ENCODE measurements around the gene GTF2H4. TPM values are rescaled to one million over a fixed set of nuclear protein-coding genes. Genes with fewer than 3 reads are reported as not detected.

GTF2H4 gene
- total RNA-seq, 4 donors from 2014 or later, result 27.4 to 96.6 (median 65.2) TPM; not detected in 1

GRCh38 chr6:30935018-30935417 lies 27.0 kb downstream of the GTF2H4 start:
- H3K27me3 ChIP-seq, result no peaks in the 10 kb centered on the region
- no peak overlapping the region for H3K4me3 ChIP-seq
- H3K27ac ChIP-seq, result no peak overlapping the region
- intact Hi-C loops (cut with DNase I; ENCODE audit: low total_unique reads), result no loop called here
- H3K9me3 ChIP-seq, result no peaks in the 10 kb centered on the region
- TF ChIP-seq CTCF (IDR thresholded peaks at IDR 0.05), result no peak
- no peak for TF ChIP-seq POLR2A (IDR thresholded peaks at IDR 0.05)
- DNase-seq, result no peak
- H3K36me3 ChIP-seq, result no peaks in the 10 kb centered on the region
- no peaks in the 10 kb centered on the region for H3K4me1 ChIP-seq

DNA sequence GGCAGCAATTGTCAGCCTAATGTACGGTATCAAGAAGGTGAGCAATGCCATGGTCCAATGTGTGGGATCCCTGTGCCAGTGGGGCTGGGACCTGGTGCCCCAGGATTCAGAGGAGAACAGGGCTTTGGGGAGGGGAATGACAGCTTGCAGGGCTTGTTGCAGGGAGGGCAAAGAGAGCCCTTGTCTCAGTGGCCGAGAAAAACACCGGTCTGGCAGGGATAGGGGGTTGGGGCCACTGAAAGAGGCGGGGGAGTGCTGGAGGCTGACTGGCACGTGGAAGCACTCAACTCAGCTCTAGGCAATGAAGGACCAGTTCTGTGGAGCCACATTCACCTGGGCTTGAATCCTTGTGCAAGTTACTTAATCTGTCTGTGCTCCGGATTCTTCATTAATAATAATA lies 29.3 kb downstream of the GTF2H4 start:
- no peaks in the 10 kb centered on the region for H3K36me3 ChIP-seq
- DNase-seq, result no peak
- no peaks in the 10 kb centered on the region for H3K27me3 ChIP-seq
- H3K27ac ChIP-seq, result no peak overlapping the region
- no peaks in the 10 kb centered on the region for H3K4me1 ChIP-seq
- H3K9me3 ChIP-seq, result no peaks in the 10 kb centered on the region
- TF ChIP-seq CTCF (IDR thresholded peaks at IDR 0.05), result no peak
- TF ChIP-seq POLR2A (IDR thresholded peaks at IDR 0.05), result no peak
- H3K4me3 ChIP-seq, result no peak overlapping the region
- intact Hi-C loops (cut with DNase I; ENCODE audit: low total_unique reads), result no loop called here

DNA sequence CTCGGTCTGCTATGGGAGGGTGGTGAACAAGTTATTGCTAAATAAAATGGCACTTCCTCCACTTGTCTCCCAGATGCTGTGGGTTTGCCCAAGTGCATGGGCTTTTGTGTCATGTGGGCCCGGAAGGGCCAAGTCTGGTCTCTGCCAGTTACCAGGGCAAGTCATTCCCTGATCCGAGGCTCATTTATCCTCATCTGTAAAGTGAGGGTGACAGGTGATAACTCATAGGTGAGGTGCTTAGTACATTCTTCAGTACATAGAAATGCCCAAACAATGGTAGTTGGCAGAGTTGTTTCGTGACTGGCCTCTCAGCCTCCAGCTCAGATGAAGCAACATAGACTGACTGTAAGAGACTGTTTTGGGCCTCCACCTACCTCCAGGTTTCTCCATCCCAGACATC lies 30.7 kb downstream of the GTF2H4 start:
- intact Hi-C loops (cut with DNase I; ENCODE audit: low total_unique reads), result no loop called here
- no peak for DNase-seq
- no peaks in the 10 kb centered on the region for H3K27me3 ChIP-seq
- no peak overlapping the region for H3K27ac ChIP-seq
- TF ChIP-seq CTCF (IDR thresholded peaks at IDR 0.05) (no peak), POLR2A (IDR thresholded peaks at IDR 0.05) (no peak)
- no peaks in the 10 kb centered on the region for H3K36me3 ChIP-seq
- no peak overlapping the region for H3K4me3 ChIP-seq
- no peaks in the 10 kb centered on the region for H3K9me3 ChIP-seq
- H3K4me1 ChIP-seq, result no peaks in the 10 kb centered on the region

DNA sequence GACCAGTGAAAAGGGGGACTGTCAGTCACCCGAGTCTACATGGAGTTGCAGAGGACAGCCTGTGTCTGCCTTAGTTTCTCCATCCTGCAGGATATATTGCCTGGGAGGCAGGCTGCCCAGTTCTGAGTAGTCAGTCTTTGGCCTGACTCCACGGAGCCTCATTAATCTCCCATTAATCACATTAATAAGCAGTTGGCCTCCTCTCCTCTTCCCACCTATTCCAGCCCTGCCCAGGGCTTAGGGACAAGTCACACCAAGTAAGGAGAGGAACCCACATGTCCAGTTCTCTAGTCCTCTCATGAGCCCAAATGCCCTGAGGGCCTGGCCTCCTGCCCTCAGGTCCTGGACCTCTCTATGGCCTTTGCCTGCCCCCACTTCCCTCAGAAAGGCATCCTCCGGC lies 31.5 kb downstream of the GTF2H4 start:
- TF ChIP-seq POLR2A (IDR thresholded peaks at IDR 0.05) (no peak), CTCF (IDR thresholded peaks at IDR 0.05) (no peak)
- H3K4me3 ChIP-seq, result no peak overlapping the region
- H3K9me3 ChIP-seq, result no peaks in the 10 kb centered on the region
- H3K27me3 ChIP-seq, result no peaks in the 10 kb centered on the region
- H3K27ac ChIP-seq, result no peak overlapping the region
- no peaks in the 10 kb centered on the region for H3K36me3 ChIP-seq
- intact Hi-C loops (cut with DNase I; ENCODE audit: low total_unique reads), result no loop called here
- no peaks in the 10 kb centered on the region for H3K4me1 ChIP-seq
- no peak for DNase-seq

DNA sequence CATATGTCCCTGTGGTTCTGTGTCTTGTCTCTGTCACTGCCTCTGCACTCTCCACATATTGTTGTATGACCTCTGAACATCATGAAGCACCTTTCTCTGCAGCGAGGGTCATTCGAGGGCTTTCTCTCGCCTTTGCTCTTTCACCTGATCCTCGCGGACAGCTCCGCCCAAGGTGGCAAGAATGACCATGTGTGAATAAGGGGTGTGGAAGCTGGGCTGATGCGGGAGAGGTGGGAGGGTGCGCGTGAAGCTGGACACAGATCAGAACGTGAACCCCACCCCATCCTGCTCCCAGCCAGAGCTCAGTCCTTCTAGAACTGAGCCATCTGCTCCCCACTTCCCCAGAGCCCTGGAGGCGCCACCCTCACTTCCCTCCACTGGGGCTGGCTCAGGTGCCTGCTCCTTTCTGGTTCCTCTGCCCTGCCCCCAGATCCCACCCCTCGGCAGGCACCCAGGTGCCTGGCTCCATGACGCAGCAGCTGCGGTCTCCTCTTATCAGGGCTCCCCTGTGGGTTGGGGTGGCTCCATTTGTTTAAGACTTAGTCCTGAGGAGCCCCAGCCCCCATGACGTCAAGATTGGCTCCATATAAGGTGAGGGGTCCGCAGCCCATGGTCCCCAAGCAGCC lies 32.5 kb downstream of the GTF2H4 start, which contains the start of gene MUCL3:
TSS of gene MUCL3 (plus strand) at position 613 of the 626 bp plus-strand sequence. CDS start 27 bp downstream, outside the sequence.
- Histone ChIP-seq H3K4me1 (no peaks in the 10 kb centered on the region), H3K27me3 (no peaks in the 10 kb centered on the region), H3K4me3 (no peak within 1 kb of the TSS), H3K9me3 (no peaks in the 10 kb centered on the region), H3K27ac (no peak within 1 kb of the TSS), H3K36me3 (no peaks in the 10 kb centered on the region)
- TF ChIP-seq POLR2A (IDR thresholded peaks at IDR 0.05) (no peak), CTCF (IDR thresholded peaks at IDR 0.05) (no peak)
- DNase-seq, result no peak
- intact Hi-C loops (cut with DNase I; ENCODE audit: low total_unique reads), result no loop called here

Data from uterus (tissue), 4 donors.